Measurements from ENCODE around the gene ZNF804A.

ZNF804A gene

GRCh38 chr2:184611361-184612085 is 13.2 kb downstream of the ZNF804A start:
- no peak for DNase-seq

GRCh38 chr2:184620367-184620766 is 22.0 kb downstream of the ZNF804A start:
- no peak for DNase-seq

GRCh38 chr2:184624311-184624710 is 26.0 kb downstream of the ZNF804A start:
- no peak for DNase-seq

- DNase-seq: no peak
Measured at GRCh38 chr2:184628051-184628450, 29.7 kb downstream of the ZNF804A start.

- no peak for DNase-seq
Measured at GRCh38 chr2:184633726-184634125, 35.4 kb downstream of the ZNF804A start.

- no peak for DNase-seq
Measured at GRCh38 chr2:184637781-184638180, 39.5 kb downstream of the ZNF804A start.

- DNase-seq: no peak
Measured at GRCh38 chr2:184644685-184645084, 46.4 kb downstream of the ZNF804A start.

- no peak for DNase-seq
Measured at GRCh38 chr2:184646177-184646576, 47.8 kb downstream of the ZNF804A start.

- DNase-seq: no peak
Measured at GRCh38 chr2:184646593-184646992, 48.3 kb downstream of the ZNF804A start.

GRCh38 chr2:184654945-184655344 is 56.6 kb downstream of the ZNF804A start:
- DNase-seq: no peak

- DNase-seq: no peak
Measured at GRCh38 chr2:184677171-184677570, 78.8 kb downstream of the ZNF804A start.

GRCh38 chr2:184679219-184680018 is 81.1 kb downstream of the ZNF804A start:
- no peak for DNase-seq

- no peak for DNase-seq
Measured at GRCh38 chr2:184680825-184681224, 82.5 kb downstream of the ZNF804A start.

- no peak for DNase-seq
Measured at GRCh38 chr2:184681642-184682321, 83.5 kb downstream of the ZNF804A start.

GRCh38 chr2:184683911-184684310 is 85.6 kb downstream of the ZNF804A start:
- DNase-seq: no peak

- DNase-seq: no peak
Measured at GRCh38 chr2:184685999-184686841, 87.9 kb downstream of the ZNF804A start.

- DNase-seq: no peak
Measured at GRCh38 chr2:184689638-184690037, 91.3 kb downstream of the ZNF804A start.

GRCh38 chr2:184692141-184692734 is 93.9 kb downstream of the ZNF804A start:
- DNase-seq: no peak

GRCh38 chr2:184696644-184697043 is 98.3 kb downstream of the ZNF804A start:
- no peak for DNase-seq

- no peak for DNase-seq
Measured at GRCh38 chr2:184698476-184698875, 100.1 kb downstream of the ZNF804A start.

GRCh38 chr2:184721881-184722280 is 123.6 kb downstream of the ZNF804A start:
- no peak for DNase-seq

GRCh38 chr2:184727813-184728212 is 129.5 kb downstream of the ZNF804A start:
- DNase-seq: no peak

Measured in activated CD4-positive, alpha-beta T cell treated with anti-CD3 and anti-CD28 coated beads, Interleukin-2, Interleukin-6, amounts not matched to agents 100 ng/mL and 50 ng/mL, durations not matched to agents 16 hours and 8 hours (primary cell).